ENCODE measurements around the gene CADPS. TPM values are rescaled to one million over a fixed set of nuclear protein-coding genes. Genes with fewer than 3 reads are reported as not detected.
A peak's percentile ranks its signal among the peaks of the same experiment; 100 is the strongest.

The CADPS gene
- total RNA-seq, 1 donor from 2014 or later, result not detected

DNA sequence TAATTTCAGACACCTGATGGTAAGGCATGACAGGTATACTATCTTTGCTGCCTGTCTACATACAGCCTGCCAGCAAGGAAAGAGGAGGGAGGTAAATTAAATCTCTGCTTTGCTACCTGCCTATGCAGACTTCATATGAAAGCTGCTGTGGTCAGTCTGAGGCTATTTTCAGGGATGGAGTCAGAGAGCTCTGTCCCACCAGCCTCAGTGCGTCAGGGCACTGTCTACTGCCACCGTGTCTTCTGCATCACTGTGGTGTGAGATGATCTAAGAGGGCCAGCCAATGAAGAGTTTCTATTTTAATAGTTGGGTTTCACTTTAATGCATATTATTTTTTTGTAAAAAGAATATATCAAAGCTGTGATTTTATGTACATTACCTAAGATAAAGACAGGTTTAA, 125.6 kb downstream of the CADPS start:
- no peak for DNase-seq (ENCODE audit: low read depth in 2 of 2)

DNA sequence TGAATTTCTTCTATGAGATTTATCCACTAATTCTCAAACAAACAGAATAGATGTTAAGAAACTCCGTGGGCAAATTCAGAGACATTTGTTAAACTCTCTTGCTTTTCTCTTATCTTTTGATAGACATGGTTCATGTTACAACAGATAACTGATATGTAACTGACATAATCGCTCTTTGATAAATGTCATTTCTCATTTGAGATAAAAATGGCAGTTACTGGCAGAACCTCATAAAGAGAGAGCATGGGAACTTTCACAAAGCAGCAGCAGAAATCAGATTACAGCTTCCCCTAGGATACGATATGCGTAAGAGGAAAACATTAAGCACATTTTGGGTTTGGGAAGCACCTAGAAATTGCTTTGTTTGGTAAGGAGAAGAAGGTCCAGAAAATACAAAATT, 126.1 kb downstream of the CADPS start:
- no peak for DNase-seq (ENCODE audit: low read depth in 2 of 2)

DNA sequence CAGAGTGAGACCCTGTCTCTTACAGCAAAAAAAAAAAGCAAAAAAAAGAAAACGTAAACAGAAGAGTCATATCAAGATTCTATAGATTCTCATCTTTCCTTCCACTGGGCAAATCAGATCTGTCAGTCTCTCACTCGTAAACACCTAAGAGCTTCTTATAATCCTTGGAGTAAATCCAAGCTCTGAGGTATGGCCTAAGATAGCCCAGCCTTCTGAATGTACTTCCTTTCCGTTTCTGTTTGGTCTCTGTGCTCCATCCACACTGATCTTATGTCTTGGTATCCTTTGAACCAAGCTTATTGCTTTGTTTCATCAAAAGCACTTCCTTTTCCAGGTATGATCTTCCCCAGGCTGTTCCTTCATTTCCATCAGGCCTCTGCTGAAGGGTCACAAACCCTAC, 137.8 kb downstream of the CADPS start:
- no peak for DNase-seq (ENCODE audit: low read depth in 2 of 2)

DNA sequence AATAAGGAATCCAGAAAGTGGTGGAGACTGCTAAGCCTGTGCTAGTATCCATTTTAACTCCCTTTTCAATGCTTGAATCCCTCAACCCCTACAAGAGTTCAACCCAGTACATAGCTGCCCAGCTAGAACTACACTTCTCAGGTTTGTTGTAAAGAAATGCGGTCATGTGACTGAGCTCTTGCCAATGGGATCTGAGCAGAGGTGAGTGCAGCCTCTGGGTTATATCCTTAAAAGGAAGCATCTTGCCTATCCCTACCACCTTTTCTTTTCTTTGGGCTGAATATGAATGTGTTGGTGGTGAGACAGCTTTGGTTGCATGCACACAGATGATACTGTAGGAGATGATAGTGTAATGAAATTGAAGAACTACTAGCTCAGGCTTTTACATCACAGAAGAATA, 139.7 kb downstream of the CADPS start:
- no peak for DNase-seq (ENCODE audit: low read depth in 2 of 2)

DNA sequence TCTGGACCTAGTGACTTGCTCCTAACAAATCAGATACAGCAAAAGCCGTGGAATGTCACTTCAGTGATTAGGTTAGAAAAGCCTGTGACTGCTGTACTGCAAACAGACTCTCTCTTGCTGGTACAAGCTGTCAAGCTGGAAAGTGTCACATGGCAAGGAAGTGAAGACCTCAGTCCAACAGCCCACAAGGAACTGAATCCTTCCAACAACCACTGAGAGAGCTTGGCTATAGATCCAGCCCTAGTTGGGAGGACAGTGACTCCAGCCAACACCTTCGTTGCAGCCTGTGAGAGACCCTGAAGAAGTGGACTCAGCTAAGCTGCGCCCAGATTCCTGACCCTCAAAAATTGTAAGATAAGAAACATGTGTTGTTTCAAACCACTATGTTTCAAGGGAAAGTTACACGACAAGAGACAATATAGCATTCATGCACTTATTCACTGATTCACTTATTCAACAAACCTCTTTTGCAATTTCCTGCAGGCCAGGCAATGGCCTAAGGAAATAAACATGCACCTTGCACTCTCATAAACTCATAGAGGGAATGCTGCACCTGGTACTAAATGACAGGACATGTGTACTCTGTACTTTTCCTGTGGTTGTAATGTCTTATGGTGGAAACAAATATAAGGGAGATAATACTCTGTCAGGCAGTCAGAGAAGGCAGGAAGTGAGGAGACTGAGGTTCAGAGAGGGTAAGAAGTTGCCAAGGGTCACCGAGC, 142.9 kb downstream of the CADPS start:
- DNase-seq (ENCODE audit: low read depth in 2 of 2), result no peak

DNA sequence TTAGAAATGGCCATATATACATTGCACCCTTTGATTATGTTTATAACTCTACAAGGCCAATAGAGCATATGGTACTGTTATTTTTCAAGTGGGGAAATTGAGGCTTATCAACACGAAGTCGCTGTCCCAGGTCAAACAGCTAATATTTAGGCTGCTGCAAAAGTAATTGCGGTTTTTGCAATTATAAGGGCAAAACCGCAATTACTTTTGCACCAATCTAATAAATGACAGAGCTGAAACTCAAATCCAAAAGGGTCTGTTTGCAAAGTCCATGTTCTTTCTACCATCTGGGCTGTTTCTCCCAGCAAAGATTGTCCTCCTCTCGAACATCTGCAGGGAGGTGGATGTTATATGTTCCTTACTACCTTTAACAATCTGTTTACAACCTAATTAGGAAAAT, 147.2 kb downstream of the CADPS start:
- DNase-seq (ENCODE audit: low read depth in 2 of 2), result no peak

DNA sequence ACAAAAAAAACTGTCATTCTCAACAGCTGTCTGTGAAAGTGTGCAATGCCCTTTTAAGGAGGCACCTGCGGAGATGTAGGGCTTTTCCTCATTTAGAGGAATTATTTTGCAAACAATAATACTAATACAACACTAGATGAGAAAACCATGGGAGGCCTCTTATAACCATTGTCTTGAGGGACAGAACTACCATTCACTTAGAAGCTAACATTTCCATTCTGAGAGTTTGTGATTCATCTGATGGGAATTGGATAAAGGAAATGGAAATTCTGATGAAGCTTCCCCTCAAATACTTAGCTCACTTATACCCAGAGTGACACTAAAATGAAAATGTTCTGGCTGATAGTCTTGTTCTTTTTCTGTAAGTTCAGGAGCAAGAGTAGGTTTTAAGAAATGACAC, 147.7 kb downstream of the CADPS start:
- DNase-seq (ENCODE audit: low read depth in 2 of 2), result peak in 1 of 2 donors; percentile 26

DNA sequence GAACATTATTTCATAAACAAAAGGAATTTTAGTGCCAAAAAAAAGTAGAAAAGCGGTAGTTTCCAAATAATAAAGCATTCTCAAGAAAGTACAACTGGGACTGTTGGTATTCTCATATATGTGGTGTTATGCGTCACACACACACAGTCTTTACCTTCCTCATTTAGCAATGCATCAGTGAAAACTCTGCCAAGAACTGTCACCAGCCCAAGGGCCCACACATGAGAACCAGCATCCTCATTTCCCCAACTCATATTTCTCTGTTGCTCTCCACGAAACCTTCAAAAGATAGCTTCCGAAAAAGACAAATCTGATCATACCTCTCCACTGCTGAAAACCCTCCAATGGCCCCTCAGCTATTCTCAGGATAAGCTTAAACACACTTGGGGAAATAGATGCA, 150.7 kb downstream of the CADPS start:
- no peak for DNase-seq (ENCODE audit: low read depth in 2 of 2)

DNA sequence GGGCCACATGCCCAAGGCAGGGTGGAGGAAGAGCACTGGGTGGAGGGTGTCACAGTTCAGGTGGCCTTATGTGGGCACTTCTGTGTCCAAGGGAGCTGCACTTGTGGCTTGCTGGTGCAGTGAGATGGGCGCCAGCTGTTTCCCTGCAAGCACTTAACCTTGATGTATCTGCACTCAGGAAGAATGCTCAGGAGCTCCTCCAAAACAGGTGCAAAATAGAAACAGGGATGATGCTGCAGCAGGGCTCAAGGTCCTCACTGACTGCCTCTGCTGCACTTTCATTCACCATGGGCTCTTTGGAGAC, 151.3 kb downstream of the CADPS start:
- DNase-seq (ENCODE audit: low read depth in 2 of 2), result no peak

DNA sequence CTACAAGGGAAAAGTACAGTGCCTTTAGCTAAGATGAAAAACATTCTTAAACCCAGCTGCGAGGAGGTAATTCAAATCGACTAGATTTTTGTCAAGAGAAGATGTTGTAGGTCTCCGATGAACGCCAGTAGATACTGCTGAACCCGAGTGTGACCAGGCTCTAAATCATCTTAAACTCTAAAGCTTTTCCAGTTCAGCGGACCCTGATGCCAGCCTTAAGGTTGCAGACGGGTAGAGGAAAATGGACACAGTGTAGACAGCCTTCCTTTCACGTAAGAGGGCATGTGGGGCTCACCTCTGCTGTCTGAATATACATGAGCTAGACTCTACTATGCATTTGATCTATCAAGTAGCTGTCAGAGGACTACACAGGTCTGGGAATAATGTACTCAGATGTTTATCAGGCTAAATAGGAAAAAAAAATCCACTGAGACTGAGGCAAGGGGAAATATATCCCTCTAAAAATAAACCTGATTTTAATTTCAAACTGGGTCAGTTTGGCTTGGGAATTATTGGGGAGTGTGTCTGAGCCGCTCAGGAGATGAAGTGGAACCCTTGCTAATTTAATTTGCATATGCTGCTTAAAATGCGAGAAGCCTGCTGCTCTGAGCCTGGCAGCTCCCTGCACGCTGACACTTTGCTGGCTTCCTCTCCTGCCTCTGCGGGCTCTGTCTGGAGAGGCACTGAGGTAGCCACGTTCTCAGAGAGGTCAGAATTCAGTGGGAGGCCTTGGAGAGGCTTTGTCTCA, 151.9 kb downstream of the CADPS start:
- DNase-seq (ENCODE audit: low read depth in 2 of 2), result no peak

DNA sequence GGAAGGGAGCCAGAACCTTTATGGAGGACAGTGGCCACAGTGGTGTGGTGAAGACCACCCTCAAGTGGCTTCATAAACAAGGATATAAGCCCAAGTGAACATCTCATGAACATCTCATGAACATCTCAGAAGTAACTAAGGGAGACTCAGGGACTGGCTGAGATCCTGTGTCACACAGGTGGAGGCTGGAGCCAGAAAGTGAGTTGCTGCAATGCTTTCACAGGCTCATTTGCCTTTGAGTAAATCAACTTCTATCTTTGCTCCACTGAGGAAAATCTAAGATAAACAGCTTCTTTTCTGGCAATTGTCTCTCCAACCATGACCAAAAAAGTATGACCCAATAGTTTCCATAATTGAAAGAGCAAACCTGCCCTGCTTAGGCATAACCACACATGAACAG, 152.9 kb downstream of the CADPS start:
- DNase-seq (ENCODE audit: low read depth in 2 of 2), result no peak

DNA sequence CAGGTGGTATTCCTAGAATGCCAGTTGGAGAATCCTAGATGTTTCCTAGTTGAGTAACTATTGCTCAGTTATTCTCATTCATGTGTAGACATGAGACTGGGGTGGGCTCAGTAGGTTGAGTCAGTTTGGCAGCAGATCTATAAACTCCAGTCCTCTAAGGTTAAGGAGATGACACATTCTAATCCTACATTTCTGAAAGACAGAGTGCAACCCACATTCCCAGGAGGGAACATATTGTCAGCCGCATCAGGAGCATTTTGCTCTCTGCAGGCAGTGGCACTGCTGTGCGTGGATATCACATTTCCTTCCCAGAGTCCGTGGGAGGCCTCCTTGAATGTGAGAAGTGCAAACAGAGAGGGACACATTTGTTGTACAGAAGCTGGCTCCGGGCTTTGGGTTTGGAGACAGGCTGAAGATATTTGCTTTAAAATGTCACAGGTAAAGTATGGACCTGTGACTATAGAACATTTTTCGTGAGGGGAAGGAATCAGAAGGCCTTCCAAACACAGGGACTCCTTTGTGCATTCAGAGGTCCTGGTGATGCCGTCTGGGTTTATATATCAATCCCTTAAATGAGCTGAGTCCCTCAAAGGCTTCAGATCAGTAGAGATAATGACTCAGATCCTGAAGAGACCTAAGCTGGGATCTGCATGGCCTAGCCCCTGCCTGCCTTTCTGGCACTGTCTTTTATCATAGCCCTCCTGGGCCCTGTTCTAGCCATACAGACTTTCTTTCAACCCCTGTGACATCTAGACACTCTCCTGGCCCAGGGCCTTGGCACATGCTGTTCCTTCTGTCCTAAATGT, 156.5 kb downstream of the CADPS start:
- DNase-seq (ENCODE audit: low read depth in 2 of 2), result no peak

DNA sequence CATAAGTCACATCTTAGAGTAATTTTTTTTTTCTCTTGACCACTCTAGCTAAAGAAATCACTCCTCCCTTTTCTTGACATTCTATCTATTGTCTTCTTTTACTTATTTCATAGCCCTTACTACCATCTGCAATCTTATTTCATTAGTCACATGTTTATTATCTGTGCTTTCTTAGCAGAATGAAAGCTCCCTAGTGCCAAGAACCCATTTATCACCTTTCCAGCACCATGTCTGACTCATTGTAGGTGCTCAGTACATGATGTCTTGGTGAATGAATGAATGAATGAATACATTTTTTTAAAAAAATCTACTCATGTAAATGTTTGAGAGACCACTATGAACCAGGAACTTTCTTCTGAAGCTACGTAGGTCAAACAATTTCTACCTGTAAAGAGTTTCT, 157.2 kb downstream of the CADPS start:
- DNase-seq (ENCODE audit: low read depth in 2 of 2), result no peak

DNA sequence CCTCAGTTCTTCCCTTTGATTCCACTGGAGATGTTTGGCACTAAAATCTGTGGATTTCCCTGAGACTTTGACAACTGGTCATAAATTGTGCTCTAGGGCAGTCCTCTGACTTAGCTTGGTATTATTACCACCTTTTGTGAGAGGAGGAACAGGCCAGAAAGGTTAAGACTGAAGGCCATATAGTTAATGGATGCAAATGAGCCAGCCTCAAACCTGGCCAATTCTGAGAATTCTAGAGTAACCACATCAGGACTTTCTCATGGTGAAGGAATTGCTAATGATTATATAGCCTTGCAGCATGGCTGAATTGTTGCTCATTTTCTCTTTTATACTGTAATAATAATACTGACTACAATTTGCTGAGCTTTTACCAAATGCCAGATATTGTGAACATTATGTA, 162.5 kb downstream of the CADPS start:
- DNase-seq (ENCODE audit: low read depth in 2 of 2), result no peak

DNA sequence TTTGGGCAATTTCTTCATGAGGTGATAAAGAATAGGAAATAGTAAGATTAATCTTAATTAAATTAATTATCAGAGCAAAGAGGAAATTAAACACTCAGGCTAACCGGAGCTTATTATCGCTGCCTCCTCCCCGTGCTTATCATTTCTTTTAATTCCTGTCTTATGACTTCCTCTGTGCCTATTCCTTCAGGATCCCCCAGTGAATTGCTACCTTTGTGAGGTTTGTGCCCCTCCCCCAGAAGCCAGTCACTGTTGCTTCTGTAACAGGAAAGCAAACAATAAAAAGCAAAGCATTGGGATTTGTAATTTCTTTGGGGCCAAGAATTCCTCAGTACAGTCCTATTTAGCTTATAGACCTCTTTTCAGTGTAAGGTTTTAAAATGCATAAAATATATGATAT, 164.5 kb downstream of the CADPS start:
- no peak for DNase-seq (ENCODE audit: low read depth in 2 of 2)

DNA sequence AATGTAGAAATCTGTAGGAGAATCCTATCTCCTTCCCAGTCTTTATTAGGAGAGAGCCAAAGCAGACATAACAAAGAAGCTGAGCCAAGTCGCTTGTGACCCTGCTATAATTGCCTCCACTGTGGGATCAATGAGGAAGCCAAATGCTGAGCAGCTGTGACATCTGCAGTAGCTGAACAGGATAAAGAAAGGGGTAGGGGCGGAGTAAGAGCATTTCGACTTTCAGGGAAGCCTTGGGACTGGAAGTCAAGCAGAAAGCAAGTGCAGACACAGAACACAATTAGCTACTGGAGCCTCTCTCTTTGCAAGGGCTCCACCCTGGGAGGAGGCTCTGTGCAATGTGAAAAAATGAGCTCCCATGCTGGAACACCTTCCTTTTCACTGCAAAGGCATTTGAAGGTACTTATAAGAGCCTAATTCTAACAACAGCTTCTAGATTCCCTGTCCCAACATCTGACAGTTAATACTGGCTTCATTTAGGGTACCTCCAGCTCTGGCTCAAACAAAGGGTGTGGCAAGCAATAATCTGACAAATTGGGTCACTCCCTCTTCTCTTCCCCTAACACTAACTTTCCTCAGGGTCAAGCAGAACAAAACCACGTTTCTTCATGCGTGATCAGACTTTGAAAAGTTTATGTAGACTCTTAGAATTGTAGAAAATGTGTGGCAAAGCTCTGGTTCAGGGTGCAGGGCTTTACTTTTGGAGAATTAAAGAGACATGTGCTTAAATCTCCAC, 166.4 kb downstream of the CADPS start:
- no peak for DNase-seq (ENCODE audit: low read depth in 2 of 2)

DNA sequence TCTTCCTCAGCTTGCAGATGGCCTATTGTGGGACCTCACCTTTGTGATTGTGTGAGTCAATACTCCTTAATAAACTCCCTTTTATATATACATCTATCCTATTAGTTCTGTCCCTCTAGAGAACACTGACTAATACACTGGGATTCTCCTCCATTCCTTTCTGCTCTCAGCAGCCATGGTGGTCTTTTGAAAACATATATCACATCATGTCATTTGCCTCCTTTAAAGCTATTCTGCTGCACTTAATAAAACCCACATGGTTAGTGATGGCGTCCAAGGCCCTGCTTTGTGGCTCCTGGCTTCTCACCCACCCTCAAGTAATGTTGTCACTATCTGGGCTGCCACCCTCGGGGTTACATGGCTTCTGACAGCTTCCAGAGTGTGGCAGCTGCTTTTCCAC, 169.5 kb downstream of the CADPS start:
- no peak for DNase-seq (ENCODE audit: low read depth in 2 of 2)

DNA sequence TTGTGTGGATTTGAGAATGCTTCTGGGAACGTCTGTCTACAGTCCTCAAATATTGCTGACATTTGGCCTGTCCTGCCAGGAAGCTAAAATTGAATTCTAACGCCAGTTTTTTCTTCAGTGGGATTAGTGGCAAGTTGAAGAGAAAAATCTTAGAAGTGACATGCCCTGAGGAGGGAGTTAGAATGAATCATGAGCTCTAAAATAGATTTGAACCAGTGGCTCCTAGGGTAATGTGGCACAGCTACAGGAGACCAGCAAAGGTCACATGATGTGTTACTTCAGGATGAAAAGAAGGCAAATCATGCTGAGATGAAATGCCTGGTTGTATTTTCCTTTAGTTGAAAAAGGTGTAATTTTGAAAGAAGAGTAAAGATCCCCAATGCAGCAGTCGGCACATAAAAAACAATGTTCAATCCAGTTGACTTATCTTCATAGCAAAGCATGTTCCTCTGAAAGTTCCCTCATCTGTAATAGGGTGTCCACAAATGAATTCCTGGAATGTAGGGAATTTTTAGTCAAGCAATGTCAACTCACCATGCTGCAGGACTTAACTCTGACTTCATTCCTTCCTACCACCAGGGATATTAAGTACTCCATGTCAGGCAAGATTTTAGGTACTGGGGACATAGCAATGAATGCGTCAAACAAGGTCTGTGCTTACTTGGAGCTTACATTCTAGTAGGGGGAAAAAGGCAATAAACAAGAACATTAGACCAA, 171.6 kb downstream of the CADPS start:
- no peak for DNase-seq (ENCODE audit: low read depth in 2 of 2)

DNA sequence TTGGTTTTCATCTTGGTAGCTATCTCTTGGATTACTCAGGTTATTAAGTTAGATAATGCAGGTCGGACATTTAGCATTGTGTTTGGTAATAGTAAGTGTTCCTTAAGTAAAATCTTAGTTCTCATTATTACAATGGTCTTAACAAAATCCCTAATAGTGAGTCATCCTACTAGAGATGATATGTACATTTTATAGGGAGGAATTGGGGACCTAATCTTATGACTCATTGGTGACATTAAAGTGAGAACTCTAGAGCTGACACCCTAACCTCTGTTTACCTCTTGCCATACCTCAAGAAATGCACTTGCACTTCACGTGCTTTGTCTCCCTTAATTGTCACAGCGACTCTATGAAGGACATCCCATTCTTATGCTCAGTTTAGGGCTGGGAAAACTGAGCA, 174.9 kb downstream of the CADPS start:
- no peak for DNase-seq (ENCODE audit: low read depth in 2 of 2)

DNA sequence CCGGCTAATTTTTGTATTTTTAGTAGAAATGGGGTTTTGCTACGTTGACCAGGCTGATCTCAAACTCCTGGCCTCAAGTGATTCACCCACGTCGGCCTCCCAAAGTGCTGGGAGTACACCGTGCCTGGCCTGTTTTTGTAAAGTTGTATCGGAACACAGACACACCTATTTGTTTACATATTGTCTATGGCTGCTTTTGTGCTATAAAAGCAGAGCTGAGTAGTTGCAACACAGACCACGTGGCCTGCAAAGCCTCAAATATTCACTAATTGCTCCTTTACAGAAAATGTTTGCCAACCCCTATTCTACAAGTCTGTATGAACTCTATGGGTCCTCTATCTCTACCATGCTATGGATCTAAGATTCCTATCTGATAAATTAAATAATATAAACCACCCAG, 175.5 kb downstream of the CADPS start:
- DNase-seq (ENCODE audit: low read depth in 2 of 2), result no peak

DNA sequence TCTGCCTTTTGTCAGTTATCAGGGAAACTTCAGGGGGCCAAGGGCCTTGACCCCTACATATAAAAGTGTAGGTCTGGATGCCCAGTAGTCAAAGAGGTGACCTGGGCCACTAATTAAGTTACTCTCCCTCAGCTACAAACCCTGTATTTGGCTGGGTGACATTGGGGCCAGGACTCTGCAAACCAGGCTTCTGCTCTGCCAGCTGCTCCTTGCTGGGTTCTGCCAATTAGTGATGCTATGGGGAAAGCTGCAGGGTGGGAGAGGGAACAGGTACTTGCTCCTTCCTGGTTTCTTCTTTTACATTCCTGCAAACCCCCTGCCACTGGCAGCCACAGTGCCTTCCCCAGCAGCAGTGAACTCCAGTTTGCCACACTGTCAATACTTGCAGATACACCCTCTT, 179.2 kb downstream of the CADPS start:
- no peak for DNase-seq (ENCODE audit: low read depth in 2 of 2)
